Hepatocyte (in vitro differentiated cells): ENCODE measurements around the gene TAGLN. TPM values are rescaled to one million over a fixed set of nuclear protein-coding genes. Genes with fewer than 3 reads are reported as not detected.

Experiments used
- DNase-seq: peaks from one replicate; pipeline ENCODE4 v3.0.0-alpha.2; 2016; ENCODE audit warnings: low spot score
- H2AFZ ChIP-seq: fragments of 200-600 bp; sonication (generic); 2 replicates; pipeline ENCODE4 v1.6.0; 2016; ENCODE audit warnings: antibody characterized with exemption, mild to moderate bottlenecking
- H3K27ac ChIP-seq: fragments of 200-600 bp; sonication (generic); 2 replicates; pipeline ENCODE4 v1.5.1; 2016; ENCODE audit warnings: mild to moderate bottlenecking
- H3K27me3 ChIP-seq: fragments of 200-600 bp; sonication (generic); 2 replicates; pipeline ENCODE4 v1.6.1; 2016
- H3K36me3 ChIP-seq: fragments of 200-600 bp; sonication (generic); replicated peaks from 2 replicates; pipeline ENCODE4 v1.5.1; 2016; ENCODE audit warnings: low read depth; ENCODE audit not compliant: insufficient read depth
- H3K4me1 ChIP-seq: fragments of 200-600 bp; sonication (generic); 2 replicates; pipeline ENCODE4 v1.5.1; 2016; ENCODE audit warnings: mild to moderate bottlenecking, moderate library complexity; ENCODE audit not compliant: insufficient read depth
- H3K4me2 ChIP-seq: fragments of 200-600 bp; sonication (generic); 2 replicates; pipeline ENCODE4 v1.6.0; 2016
- H3K4me3 ChIP-seq: fragments of 200-600 bp; sonication (generic); 2 replicates; pipeline ENCODE4 v1.5.1; 2016; ENCODE audit warnings: mild to moderate bottlenecking
- H3K79me2 ChIP-seq: fragments of 200-600 bp; sonication (generic); 2 replicates; pipeline ENCODE4 v1.6.0; 2017; ENCODE audit warnings: mild to moderate bottlenecking
- H3K9me2 ChIP-seq: fragments of 200-600 bp; sonication (generic); replicated peaks from 2 replicates; pipeline ENCODE4 v1.6.0; 2017; ENCODE audit warnings: mild to moderate bottlenecking; ENCODE audit not compliant: insufficient read depth
- H3K9me3 ChIP-seq: fragments of 200-600 bp; sonication (generic); 2 replicates; pipeline ENCODE4 v1.5.1; 2016; ENCODE audit warnings: low read depth, mild to moderate bottlenecking
- H4K20me1 ChIP-seq: fragments of 200-600 bp; sonication (generic); 2 replicates; pipeline ENCODE4 v1.6.0; 2016; ENCODE audit warnings: mild to moderate bottlenecking; ENCODE audit not compliant: insufficient read depth, poor library complexity, severe bottlenecking
- EZH2 ChIP-seq: fragments of 200-600 bp; sonication (generic); IDR thresholded peaks from 2 replicates; pipeline ENCODE4 v1.6.1; 2016; ENCODE audit warnings: antibody characterized with exemption, mild to moderate bottlenecking, borderline replicate concordance
- EZH2phosphoT487 ChIP-seq: fragments of 200-600 bp; sonication (generic); IDR thresholded peaks from one replicate; pipeline ENCODE4 v1.6.1; 2018; ENCODE audit warnings: antibody characterized with exemption, mild to moderate bottlenecking, low read depth, moderate library complexity; ENCODE audit not compliant: unreplicated experiment, severe bottlenecking
- WGBS: methylation state at CpG from one replicate; pipeline ENCODE4 v1.1.6; 2016; ENCODE audit warnings: low lambda C conversion rate; ENCODE audit errors: missing lambda C conversion rate; 5-methylcytosine and 5-hydroxymethylcytosine counted together
- polyA plus RNA-seq: library from polyadenylated mRNA; unstranded; fragments of >200 nt; fragmentation: Nextera tagmentation; extraction: Ambion mirVana; gene quantifications from 2 replicates; pipeline ENCODE4 v1.2.1, GENCODE V29; 2016
- total RNA-seq: library from RNA; depleted of rRNA; stranded (reverse); fragments of >200 nt; gene quantifications from 2 replicates; pipeline ENCODE4 v1.2.3, GENCODE V29; 2014
- TF ChIP-seq, protein P1 (sequence below): fragments of 200-600 bp; sonication (generic); IDR thresholded peaks from 2 replicates; pipeline ENCODE4 v1.5.1; 2016; ENCODE audit warnings: antibody characterized with exemption, mild to moderate bottlenecking; ENCODE audit not compliant: poor library complexity

TAGLN gene
- total and polyA plus RNA-seq, 2 experiments from 2014 or later: 113 to 150 TPM

DNA sequence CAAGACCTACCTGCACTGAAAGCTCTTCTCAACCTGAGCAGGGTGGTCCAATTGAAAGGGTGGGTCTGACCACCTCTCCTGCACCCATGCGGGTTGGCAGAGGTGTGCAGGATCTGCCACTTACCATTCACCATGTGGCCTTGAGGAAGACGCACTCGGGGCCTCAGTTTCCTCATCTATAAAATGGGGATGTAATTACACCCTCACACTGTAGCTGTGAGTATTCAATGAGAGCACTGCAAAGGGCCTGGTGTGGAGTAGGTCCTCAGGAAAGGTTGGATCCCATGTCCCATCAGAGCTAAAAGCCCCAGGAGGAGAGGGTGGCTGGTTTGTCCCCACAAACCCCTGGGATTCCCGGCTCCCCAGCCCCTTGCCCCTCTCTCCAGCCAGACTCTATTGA is 557 bp upstream of the TAGLN start:
- no peak for DNase-seq
- no peak overlapping the region for H2AFZ ChIP-seq
- no peaks in the 10 kb centered on the region for H3K9me3 ChIP-seq
- H3K4me3 ChIP-seq: no peak overlapping the region
- TF ChIP-seq EZH2 (no peak), EZH2phosphoT487 (no peak)
- TF ChIP-seq, protein P1, sequence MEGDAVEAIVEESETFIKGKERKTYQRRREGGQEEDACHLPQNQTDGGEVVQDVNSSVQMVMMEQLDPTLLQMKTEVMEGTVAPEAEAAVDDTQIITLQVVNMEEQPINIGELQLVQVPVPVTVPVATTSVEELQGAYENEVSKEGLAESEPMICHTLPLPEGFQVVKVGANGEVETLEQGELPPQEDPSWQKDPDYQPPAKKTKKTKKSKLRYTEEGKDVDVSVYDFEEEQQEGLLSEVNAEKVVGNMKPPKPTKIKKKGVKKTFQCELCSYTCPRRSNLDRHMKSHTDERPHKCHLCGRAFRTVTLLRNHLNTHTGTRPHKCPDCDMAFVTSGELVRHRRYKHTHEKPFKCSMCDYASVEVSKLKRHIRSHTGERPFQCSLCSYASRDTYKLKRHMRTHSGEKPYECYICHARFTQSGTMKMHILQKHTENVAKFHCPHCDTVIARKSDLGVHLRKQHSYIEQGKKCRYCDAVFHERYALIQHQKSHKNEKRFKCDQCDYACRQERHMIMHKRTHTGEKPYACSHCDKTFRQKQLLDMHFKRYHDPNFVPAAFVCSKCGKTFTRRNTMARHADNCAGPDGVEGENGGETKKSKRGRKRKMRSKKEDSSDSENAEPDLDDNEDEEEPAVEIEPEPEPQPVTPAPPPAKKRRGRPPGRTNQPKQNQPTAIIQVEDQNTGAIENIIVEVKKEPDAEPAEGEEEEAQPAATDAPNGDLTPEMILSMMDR: no peak
- WGBS: 92% methylated on average over 3 of the region's 4 CpGs
- peak overlapping the region; percentile 78 for H3K27ac ChIP-seq
- no peaks in the 10 kb centered on the region for H3K79me2 ChIP-seq
- H3K4me2 ChIP-seq: peak overlapping the region; percentile 71
- H3K4me1 ChIP-seq: peaks cover 18% of the 10 kb centered on the region
- H3K27me3 ChIP-seq: no peaks in the 10 kb centered on the region
- no peaks in the 10 kb centered on the region for H4K20me1 ChIP-seq
- H3K36me3 ChIP-seq: no peaks in the 10 kb centered on the region
- no peaks in the 10 kb centered on the region for H3K9me2 ChIP-seq

- no peaks in the 10 kb centered on the region for H3K9me2 ChIP-seq
- DNase-seq: no peak
- no peaks in the 10 kb centered on the region for H3K79me2 ChIP-seq
- no peaks in the 10 kb centered on the region for H3K36me3 ChIP-seq
- H3K27ac ChIP-seq: peak overlapping the region; percentile 83
- H3K4me3 ChIP-seq: no peak overlapping the region
- no peaks in the 10 kb centered on the region for H4K20me1 ChIP-seq
- no peaks in the 10 kb centered on the region for H3K27me3 ChIP-seq
- H3K4me2 ChIP-seq: peak overlapping the region; percentile 71
- TF ChIP-seq EZH2phosphoT487 (no peak), EZH2 (no peak)
- TF ChIP-seq, protein P1: no peak
- H3K9me3 ChIP-seq: no peaks in the 10 kb centered on the region
- peaks cover 18% of the 10 kb centered on the region for H3K4me1 ChIP-seq
- H2AFZ ChIP-seq: no peak overlapping the region
- WGBS: 67% methylated on average over 12 of the region's 13 CpGs
Measured at GRCh38 chr11:117199916-117200812, 994 bp downstream of the TAGLN start.

DNA sequence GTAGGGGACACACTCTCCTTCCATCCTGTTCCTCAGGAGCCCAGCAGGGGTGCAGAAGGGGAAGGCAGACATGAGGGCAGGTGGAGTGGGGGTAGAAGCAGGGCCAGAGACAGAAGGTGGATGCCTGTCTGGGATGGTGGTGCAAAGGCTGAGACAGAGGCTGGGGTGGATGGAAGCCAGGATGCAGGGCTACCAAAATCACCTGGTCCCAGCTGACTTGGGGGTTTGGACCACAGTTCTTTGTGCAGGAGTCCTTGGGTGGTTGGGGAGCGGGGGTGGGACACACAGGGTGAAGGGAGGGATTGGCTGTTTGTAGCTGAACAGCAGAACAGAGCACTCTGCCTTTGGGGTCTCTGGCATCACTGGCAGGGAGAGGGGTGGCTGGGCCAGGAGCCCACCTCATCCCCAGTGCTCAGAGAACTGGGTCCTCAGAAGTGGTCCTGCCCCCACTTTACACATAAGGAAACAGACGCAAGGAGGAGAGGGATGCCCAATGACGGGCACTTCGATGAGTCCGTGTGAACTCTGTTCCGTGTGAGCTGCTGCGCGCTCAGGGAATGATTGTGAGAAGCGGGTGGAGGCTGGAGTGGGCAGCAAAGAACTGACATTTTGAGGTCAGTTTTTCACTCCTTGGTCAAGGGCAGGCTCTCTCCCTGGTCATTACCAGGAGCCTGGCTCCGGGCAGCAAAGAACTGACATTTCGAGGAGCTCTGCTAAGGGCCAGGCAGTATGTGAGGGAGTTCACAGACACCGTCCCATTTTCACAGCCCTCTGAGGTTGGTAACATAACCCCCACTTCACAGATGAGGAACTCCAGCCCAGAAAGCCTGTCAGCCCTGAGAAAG is 1.9 kb downstream of the TAGLN start:
- Histone ChIP-seq H3K4me1 (peaks cover 18% of the 10 kb centered on the region), H2AFZ (no peak overlapping the region), H3K9me3 (no peaks in the 10 kb centered on the region), H3K79me2 (no peaks in the 10 kb centered on the region), H3K4me2 (peak overlapping the region; percentile 71), H3K27me3 (no peaks in the 10 kb centered on the region), H4K20me1 (no peaks in the 10 kb centered on the region), H3K9me2 (no peaks in the 10 kb centered on the region), H3K27ac (no peak overlapping the region), H3K36me3 (no peaks in the 10 kb centered on the region), H3K4me3 (no peak overlapping the region)
- TF ChIP-seq EZH2phosphoT487 (no peak), EZH2 (no peak)
- TF ChIP-seq, protein P1: no peak
- no peak for DNase-seq
- WGBS: 88% methylated on average over 12 of the region's 12 CpGs
